Measurements from ENCODE around the gene USP47.

The USP47 gene

GRCh38 chr11:11963842-11964773, 122.3 kb downstream of the USP47 start:
- TF ChIP-seq ZNF157 (tag by site-specific recombination; IDR thresholded peaks at IDR 0.05) (no peak), ZFP3 (tag by site-specific recombination; IDR thresholded peaks at IDR 0.05; ENCODE audit: low read depth) (no peak), ZNF658 (tag by site-specific recombination; IDR thresholded peaks at IDR 0.05) (no peak), ZXDB (tag by site-specific recombination; IDR thresholded peaks at IDR 0.05) (no peak), ZSCAN5A (tag by site-specific recombination; IDR thresholded peaks at IDR 0.05) (no peak), ZNF529 (tag by site-specific recombination; IDR thresholded peaks at IDR 0.05; ENCODE audit: insufficient replicate concordance) (no peak), PBX3 (CRISPR knock-in tag; IDR thresholded peaks at IDR 0.05) (no peak), ZIC2 (tag by site-specific recombination; IDR thresholded peaks at IDR 0.05) (no peak), ZNF626 (tag by site-specific recombination; IDR thresholded peaks at IDR 0.05) (no peak), ZNF223 (tag by site-specific recombination; IDR thresholded peaks at IDR 0.05) (no peak), ZEB2 (tag by site-specific recombination; IDR thresholded peaks at IDR 0.05) (no peak), KLF10 (tag by site-specific recombination; IDR thresholded peaks at IDR 0.05) (no peak), ZBTB7A (tag by site-specific recombination; IDR thresholded peaks at IDR 0.05; ENCODE audit: low read depth) (no peak), ZFP37 (tag by site-specific recombination; IDR thresholded peaks at IDR 0.05) (no peak), ZNF670 (tag by site-specific recombination; IDR thresholded peaks at IDR 0.05; ENCODE audit: low read depth) (no peak), HIC1 (tag by site-specific recombination; IDR thresholded peaks at IDR 0.05) (no peak)
- POLR2A ChIA-PET: interaction anchor here (0.8 kb wide), 1 partner anchor 15 kb away, joined by 3 read pairs; no protein-coding TSS in a partner anchor
- H3K4me1 ChIP-seq (ENCODE audit: control insufficient read depth, insufficient read depth, low read length): no peaks in the 10 kb centered on the region
- H3K36me3 ChIP-seq (ENCODE audit: control insufficient read depth in 2 of 2, insufficient read depth in 1 of 2, low read length in 2 of 2): peaks cover 0 to 3% of the 10 kb centered on the region in 2 experiments; a peak in 1 of 3 replicates
- CTCF ChIA-PET: interaction anchor here (0.7 to 4.3 kb wide), 5 partner anchors 20 to 1037 kb away, joined by 3 to 32 read pairs (median 4); no protein-coding TSS in a partner anchor
- no peaks in the 10 kb centered on the region for H3K9me3 ChIP-seq (ENCODE audit: control insufficient read depth, insufficient read depth, low read depth, low read length)
- no peak overlapping the region for H3K27ac ChIP-seq (ENCODE audit: extremely low read depth, low read depth, low read length)
- H3K4me3 ChIP-seq (ENCODE audit: low read depth, low read length): no peak overlapping the region

- H3K9me3 ChIP-seq (ENCODE audit: control insufficient read depth, insufficient read depth, low read depth, low read length): no peaks in the 10 kb centered on the region
- no peaks in the 10 kb centered on the region for H3K4me1 ChIP-seq (ENCODE audit: control insufficient read depth, insufficient read depth, low read length)
- ChIA-PET CTCF (interaction anchor here (0.7 to 4.3 kb wide), 4 partner anchors 63 to 1038 kb away, joined by 3 to 32 read pairs (median 4); no protein-coding TSS in a partner anchor), POLR2A (no interaction called here)
- H3K36me3 ChIP-seq (ENCODE audit: control insufficient read depth in 2 of 2, insufficient read depth in 1 of 2, low read length in 2 of 2): peaks cover 0 to 3% of the 10 kb centered on the region in 2 experiments; a peak in 1 of 3 replicates
- H3K4me3 ChIP-seq (ENCODE audit: low read depth, low read length): no peak overlapping the region
- no peak overlapping the region for H3K27ac ChIP-seq (ENCODE audit: extremely low read depth, low read depth, low read length)
- TF ChIP-seq ZNF266 (tag by site-specific recombination; IDR thresholded peaks at IDR 0.05; ENCODE audit: low read depth): no peak
- TF ChIP-seq ZNF26 (tag by site-specific recombination; IDR thresholded peaks at IDR 0.05): no peak
- no peak for TF ChIP-seq ZNF184 (tag by site-specific recombination; IDR thresholded peaks at IDR 0.05)
- TF ChIP-seq ZNF488 (tag by site-specific recombination; IDR thresholded peaks at IDR 0.05): no peak
- no peak for TF ChIP-seq ZNF23 (tag by site-specific recombination; IDR thresholded peaks at IDR 0.05; ENCODE audit: borderline replicate concordance)
These were observed 123.0 kb downstream of the USP47 start for GRCh38 chr11:11964774-11965150.

All from HEK293 (cell line).